SHP77 (cell line): Measurements from ENCODE around the gene SLC5A10.
"Not testable (repeated sequence)": the region's sequence is repeated elsewhere in the genome, so short reads cannot be mapped to it uniquely, and the experiment has no call there.

Source experiments
- DNase-seq, 2 experiments: peaks; one replicate each; lab custom pipeline; 2025; lab: John Stamatoyannopoulos, UW

SLC5A10 gene

GRCh38 chr17:19042369-19042768 lies 90.4 kb downstream of the SLC5A10 start:
- DNase-seq = not testable (repeated sequence)

GRCh38 chr17:19043032-19043431 lies 91.1 kb downstream of the SLC5A10 start:
- not testable (repeated sequence) for DNase-seq

GRCh38 chr17:19044643-19045042 lies 92.7 kb downstream of the SLC5A10 start:
- not testable (repeated sequence) for DNase-seq

GRCh38 chr17:19046782-19047375 lies 94.9 kb downstream of the SLC5A10 start, which contains the start of gene GRAP:
GRAP (minus strand) TSS chr17:19046957; CDS start chr17:19046926, 31 bp downstream.
- not testable (repeated sequence) for DNase-seq

- not testable (repeated sequence) for DNase-seq
These were observed 95.5 kb downstream of the SLC5A10 start for GRCh38 chr17:19047510-19047909.

GRCh38 chr17:19048826-19049225 lies 96.9 kb downstream of the SLC5A10 start:
- not testable (repeated sequence) for DNase-seq

GRCh38 chr17:19055447-19055846 lies 103.5 kb downstream of the SLC5A10 start:
- DNase-seq = not testable (repeated sequence)

GRCh38 chr17:19062009-19062717 lies 110.2 kb downstream of the SLC5A10 start:
- DNase-seq = not testable (repeated sequence)

- DNase-seq = not testable (repeated sequence)
These were observed 110.9 kb downstream of the SLC5A10 start for GRCh38 chr17:19062718-19063325.

- not testable (repeated sequence) for DNase-seq
These were observed 111.5 kb downstream of the SLC5A10 start for GRCh38 chr17:19063326-19063956.

- DNase-seq = not testable (repeated sequence)
These were observed 112.4 kb downstream of the SLC5A10 start for GRCh38 chr17:19064378-19064777.

- DNase-seq = not testable (repeated sequence)
These were observed 118.6 kb downstream of the SLC5A10 start for GRCh38 chr17:19070318-19071168.
